8988T (cell line): ENCODE results near the gene PHPT1.
"Not testable (repeated sequence)": the region's sequence is repeated elsewhere in the genome, so short reads cannot be mapped to it uniquely, and the experiment has no call there.

ENCODE experiments used
- DNase-seq: peaks from one replicate; pipeline ENCODE4 v3.0.0; 2011

The PHPT1 gene

DNA sequence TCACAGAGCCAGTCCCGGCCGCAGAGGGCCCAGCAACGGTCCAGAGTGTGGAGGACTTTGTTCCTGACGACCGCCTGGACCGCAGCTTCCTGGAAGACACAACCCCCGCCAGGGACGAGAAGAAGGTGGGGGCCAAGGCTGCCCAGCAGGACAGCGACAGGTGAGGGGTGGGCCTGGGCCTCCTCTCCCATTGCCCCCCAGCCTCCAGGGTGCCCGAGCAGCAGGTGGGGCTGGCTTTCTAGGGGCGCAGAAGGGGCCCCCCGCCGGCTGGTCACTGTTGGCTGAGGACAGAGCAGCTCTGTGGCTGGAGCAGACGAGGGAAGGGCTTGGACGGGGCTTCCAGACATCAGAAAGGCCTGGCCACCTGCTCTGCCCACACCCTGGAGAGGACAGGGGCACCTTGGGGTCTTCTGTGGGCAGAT lies 11.3 kb upstream of the PHPT1 start:
- not testable (repeated sequence) for DNase-seq

DNA sequence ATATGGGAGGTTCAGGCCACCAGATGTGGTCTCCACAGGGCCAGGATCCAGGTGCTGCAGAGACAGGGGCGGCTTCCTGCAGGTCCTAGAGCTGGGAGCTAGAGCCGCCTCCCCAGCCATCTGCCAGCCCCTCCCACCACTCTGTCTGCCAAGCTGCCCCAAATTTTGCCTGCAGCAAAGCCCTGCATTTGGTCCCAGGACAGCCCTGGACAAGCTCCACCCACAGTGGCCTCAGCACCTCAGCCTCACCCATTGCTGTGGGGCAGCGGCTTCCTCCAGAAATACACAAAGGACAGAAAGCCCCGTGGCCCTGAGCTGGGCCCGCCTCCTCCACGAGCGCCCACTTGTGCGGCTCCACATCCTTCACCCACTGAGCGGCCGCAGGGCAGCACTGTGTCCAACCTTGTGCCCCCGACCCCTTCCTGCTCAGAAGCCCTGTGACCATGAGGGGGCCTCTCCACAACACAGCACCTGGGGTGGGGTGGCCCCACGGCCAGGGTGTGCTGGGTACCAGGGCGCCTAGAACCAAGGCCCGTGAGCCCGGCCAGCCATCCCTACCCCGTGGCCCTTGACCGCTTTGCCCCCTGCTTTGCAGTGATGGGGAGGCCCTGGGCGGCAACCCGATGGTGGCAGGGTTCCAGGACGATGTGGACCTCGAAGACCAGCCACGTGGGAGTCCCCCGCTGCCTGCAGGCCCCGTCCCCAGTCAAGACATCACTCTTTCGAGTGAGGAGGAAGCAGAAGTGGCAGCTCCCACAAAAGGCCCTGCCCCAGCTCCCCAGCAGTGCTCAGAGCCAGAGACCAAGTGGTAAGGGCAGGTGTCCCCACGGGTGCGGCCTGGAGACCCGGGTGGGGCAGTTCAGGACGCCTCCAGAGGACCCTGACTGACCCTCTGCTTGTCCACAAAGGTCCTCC lies 10.6 kb upstream of the PHPT1 start:
- no peak for DNase-seq

GRCh38 chr9:136839229-136840139 lies 9.7 kb upstream of the PHPT1 start:
- DNase-seq = no peak

- DNase-seq = no peak
Observed at GRCh38 chr9:136840140-136840876, 8.9 kb upstream of the PHPT1 start.

GRCh38 chr9:136840877-136841645 lies 8.1 kb upstream of the PHPT1 start:
- DNase-seq = no peak

- not testable (repeated sequence) for DNase-seq
Observed at GRCh38 chr9:136841646-136842379, 7.4 kb upstream of the PHPT1 start.

DNA sequence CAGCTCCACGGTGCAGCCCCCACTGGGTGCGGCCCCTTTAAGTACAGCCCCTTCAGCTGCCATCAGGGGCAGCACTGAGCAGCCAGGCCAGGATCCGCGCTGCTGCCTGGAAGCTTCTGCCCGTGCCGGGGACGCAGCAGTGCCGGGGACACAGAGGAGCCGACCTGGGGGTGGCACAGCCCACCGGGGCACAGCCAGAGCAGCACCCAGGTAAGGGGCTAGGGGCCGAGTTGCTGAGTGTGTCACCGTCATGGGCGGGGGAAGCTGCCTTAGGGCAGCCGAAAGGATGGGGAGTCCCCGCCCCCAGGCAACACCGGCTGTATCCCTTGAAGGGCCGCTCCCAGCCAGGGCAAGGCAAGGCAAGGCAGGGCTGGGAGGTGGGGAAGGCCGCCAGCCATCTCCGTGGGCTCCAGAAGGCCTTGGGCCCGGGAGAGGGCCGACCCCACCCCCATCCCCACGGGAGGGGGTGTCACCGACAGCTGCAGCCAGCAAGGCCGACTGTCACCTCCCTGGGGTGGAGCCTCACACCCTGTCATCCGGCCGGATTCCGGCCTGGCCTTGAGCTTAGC lies 6.7 kb upstream of the PHPT1 start, which contains the start of gene AJM1:
Gene AJM1, plus strand, starts transcription at position 99 of the 569 bp plus-strand sequence. CDS start 1,937 bp downstream, outside the sequence.
- peak; percentile 96 for DNase-seq

- not testable (repeated sequence) for DNase-seq
Observed at GRCh38 chr9:136843159-136843800, 5.9 kb upstream of the PHPT1 start.

DNA sequence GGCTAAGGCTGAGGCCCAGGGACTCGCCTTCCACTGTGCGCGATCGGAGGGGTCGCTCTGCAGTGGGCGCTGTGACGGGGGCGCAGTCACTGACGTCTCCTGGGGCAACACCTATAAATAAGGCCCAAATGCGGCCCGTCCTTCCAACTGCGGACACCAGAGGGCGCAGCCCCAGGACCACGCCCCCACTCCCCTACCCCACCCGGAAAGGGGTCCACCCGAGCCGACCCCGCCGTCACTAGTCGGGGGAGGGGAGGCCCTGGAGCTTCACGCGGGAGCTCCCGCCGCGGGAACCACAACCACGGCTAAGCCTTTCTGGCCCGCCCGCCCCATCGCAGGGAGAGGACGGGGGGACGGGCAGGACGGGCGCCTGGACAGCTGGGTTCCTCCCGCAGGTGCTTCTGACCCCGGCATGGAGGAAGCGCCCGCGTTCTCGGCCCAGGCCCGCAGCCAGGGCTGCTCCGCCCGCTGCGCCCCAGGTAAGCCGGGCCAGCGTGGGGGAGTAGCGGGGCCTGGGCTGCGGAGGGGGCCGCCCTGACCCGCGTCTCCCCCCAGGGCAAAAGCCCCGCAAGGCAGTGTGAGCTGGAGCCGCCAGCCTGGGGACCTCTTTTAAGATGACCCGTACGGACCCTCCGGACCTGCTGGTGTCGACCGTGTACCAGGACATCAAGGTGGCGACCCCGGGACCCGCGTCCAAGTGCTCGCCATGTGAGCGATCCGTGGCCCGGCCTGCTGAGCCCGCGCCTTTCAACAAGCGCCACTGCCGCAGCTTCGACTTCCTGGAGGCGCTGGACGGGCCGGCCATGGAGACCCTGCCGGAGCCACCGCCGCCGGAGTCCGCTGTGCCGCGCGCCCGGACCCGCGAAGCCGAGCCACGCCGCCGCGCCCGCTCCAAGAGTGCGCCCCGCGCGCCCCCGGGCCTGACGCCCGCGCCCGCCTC lies 5.1 kb upstream of the PHPT1 start:
- DNase-seq = not testable (repeated sequence)

DNA sequence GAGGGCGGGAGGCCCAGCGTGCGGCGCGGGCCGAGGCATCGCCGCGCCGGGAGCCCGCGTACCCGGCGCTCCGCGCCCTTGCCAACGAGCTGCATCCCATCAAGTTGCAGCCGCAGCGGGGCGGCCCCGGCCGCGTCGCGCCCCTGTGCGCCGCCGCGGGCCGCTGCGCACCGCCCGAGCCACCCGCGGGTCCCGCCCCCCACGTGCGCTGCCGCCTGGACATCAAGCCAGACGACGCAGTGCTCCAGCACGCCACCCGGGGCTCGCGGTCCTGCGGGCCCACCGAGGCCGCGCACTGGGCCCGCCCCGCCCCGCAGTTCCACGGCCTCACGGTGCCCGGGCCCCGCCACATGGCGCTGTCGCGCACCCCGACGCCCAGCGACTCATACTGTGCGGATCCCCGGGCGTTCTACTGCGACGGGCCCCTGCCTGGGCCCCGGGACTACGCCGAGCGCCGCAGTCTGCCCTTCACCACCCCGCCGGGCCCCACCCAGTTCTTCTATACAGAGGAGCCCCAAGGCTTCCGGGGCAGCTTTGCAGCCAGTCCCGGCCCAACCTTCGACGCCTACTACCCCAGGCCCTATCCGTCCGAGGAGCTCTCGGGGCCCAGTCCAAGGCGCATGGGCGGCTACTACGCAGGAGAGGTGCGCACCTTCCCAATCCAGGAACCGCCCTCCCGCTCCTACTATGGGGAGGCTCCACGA lies 4.3 kb upstream of the PHPT1 start:
- DNase-seq = no peak

- DNase-seq = no peak
Observed at GRCh38 chr9:136845465-136846260, 3.5 kb upstream of the PHPT1 start.

DNA sequence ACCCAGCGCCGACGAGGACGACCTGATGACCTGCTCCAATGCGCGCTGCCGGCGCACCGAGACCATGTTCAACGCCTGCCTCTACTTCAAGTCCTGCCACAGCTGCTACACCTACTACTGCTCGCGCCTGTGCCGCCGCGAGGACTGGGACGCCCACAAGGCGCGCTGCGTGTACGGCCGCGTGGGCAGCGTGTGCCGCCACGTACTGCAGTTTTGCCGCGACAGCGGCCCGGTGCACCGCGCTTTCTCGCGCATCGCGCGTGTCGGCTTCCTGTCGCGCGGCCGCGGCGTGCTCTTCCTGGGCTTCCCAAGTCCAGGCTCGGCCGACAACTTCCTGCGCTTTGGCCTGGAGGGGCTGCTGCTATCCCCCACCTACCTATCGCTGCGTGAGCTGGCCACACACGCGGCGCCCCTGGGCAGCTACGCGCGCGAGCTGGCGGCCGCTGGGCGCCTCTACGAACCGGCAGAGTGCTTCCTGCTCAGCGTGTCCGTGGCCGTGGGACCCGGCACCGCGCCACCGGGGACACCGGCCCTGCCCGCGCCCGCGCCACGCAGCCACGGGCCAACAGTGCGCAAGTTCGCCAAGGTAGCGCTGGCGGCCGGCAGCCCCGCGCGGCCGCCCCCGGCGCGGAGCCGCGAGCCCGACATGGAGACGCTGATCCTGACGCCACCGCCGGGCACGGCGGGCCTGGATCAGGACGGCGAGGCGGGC lies 2.7 kb upstream of the PHPT1 start:
- no peak for DNase-seq

DNA sequence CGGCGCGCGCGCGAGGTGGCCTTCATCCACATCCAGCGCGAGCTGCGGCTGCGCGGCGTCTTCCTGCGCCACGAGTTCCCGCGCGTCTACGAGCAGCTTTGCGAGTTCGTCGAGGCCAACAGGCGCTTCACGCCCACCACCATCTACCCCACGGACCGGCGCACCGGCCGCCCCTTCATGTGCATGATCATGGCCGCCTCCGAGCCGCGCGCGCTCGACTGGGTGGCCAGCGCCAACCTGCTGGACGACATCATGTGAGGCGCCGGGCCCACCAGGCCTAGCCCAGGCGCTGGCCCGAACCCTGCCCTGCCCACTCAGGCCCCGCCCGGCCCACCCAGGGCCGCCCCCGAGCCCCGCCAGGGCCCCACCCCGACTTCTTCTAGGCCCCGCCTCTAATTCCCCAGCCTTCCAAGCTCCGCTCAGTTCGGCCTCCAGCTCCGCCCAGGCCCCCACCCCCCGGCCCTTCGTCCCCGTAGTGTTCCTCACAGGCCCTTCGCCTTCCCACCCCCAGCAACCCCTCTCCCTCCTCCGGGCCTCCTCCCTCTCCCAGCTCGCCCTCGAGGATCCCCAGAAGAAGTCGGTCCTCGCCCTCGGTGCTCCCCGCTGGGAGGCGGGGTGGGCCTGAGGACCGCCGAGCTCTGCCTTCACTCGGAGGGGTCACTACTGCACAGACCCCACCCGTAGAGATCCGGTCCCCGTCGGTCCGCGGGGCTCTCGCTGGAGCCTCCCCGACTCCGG lies 2.0 kb upstream of the PHPT1 start:
- DNase-seq = peak; percentile 92

DNA sequence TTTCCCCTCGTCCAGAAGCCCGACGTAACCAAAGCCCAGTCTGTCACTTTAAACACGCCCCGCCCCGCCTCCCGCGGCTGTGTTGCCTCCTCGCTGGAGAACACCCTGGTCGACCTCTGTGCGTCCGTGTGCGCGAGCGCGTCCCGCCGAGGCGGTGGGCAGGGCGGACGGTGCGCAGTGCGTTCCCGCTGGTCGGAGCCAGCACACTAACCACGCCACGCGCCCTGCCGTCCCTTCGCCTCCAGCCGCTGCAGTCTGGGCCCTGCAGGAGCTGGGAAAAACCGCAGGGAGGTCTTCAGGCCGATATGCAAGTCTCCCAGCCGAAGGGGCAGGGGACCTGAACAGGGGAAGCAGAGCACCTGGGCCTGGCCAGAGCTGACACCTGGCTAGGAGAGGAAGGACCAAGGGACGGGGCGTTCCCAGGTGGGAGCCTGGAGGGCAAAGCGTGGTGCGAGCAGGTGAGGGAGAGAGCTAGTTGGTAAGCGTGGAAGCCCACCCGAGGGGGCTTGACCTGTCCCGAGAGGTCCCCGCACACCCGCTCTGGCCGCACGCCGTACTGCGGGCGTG lies 1.3 kb upstream of the PHPT1 start:
- DNase-seq = peak; percentile 92

GRCh38 chr9:136848393-136849037 lies 694 bp upstream of the PHPT1 start:
- peak; percentile 94 for DNase-seq
